ENCODE measurements around the gene NRL.
"Not testable (repeated sequence)": the region's sequence is repeated elsewhere in the genome, so short reads cannot be mapped to it uniquely, and the experiment has no call there.

The NRL gene

DNA sequence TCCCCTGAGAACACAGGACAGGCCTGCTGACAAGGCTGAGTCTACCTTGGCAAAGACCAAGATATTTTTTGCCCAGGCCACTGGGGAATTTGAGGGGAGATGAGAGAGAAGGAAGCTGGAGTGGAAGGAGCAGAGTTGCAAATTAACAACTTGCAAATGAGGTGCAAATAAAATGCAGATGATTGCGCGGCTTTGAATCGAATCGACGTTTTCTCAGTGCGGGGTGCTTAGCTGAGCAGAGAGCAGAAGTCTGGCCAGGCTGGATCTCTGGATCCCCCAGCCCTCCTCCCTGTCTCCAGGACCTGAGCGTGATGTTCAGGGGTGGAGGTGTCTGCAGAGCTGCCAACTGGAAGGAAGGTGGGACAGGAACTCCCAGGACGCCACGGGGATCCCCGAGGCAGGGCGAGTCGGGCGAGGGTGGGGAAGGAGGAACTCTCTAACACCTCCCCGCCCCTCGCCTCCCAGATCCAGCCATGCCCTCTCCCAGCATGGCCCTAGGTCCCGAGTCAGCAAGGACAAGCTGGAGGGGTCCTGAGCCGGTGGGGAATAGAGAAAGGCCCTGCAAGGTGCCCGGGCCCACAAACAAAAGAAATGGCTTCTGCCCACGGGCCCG, 63.5 kb downstream of the NRL start:
- DNase-seq: no peak

DNA sequence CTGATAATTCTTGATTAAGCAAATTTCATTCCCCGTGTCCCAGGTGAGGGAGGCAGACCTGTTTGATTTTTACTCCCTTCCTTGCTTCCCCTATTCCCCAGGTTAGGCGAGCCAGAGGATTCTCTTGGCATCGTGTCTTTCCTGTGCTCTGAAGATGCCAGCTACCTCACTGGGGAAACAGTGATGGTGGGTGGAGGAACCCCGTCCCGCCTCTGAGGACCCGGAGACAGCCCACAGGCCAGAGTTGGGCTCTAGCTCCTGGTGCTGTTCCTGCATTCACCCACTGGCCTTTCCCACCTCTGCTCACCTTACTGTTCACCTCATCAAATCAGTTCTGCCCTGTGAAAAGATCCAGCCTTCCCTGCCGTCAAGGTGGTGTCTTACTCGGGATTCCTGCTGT, 64.0 kb downstream of the NRL start:
- not testable (repeated sequence) for DNase-seq

GRCh38 chr14:24049002-24049401, 65.7 kb downstream of the NRL start:
- not testable (repeated sequence) for DNase-seq

GRCh38 chr14:24042746-24043145, 72.0 kb downstream of the NRL start:
- no peak for DNase-seq

DNA sequence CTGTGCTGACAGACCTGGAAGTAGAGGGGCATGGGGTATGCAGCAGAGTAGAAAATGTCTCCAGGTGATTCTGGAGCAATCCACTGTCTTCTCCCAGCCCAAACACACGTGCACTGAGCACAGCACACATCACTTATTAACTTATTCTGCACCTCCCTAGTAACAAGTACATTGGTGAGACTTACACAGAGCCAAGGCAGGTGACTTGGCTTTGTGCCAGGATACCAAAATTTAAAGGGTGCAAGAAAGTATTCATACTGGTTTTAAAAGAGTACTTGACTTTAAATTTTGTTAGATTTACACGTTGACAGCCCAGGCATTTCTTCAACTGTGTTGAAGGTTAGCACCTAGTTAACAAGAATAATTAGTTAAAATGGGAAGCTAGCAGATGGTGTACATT, 74.1 kb downstream of the NRL start:
- DNase-seq: no peak

GRCh38 chr14:24038686-24039085, 76.1 kb downstream of the NRL start:
- no peak for DNase-seq

GRCh38 chr14:24037658-24038037, 77.1 kb downstream of the NRL start:
- no peak for DNase-seq

DNA sequence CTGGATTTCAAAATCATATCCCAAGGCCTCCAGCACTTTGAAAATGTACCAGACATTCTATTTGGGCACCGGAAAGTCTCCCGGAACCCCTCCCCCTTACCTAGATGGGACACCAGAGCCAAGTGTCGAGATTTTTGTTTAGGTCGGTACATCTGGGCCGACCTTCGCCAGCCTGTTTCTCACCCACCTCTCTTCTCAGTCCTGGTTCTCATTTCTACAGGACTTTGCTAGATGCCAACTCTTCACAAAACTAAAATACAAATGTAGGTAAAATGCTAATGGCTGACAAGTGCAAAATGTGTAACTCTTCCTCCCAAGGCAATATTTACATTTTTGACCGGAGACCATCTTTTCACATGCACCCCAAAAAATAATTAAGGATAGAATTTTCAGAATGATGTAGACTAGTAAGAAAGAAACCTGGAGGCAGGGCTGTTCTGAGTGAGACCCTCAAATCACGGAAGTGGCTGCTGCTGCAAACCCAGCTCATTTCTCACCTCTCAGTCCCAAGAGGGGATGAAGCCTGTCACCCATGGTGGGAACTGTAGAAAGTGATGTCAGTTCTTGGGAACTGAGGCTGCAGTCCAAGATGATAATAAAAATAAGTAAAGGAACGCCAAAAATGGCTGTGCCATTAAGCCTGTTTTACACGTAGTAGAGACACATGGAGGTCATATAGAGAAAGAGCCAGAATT, 77.6 kb downstream of the NRL start:
- not testable (repeated sequence) for DNase-seq

DNA sequence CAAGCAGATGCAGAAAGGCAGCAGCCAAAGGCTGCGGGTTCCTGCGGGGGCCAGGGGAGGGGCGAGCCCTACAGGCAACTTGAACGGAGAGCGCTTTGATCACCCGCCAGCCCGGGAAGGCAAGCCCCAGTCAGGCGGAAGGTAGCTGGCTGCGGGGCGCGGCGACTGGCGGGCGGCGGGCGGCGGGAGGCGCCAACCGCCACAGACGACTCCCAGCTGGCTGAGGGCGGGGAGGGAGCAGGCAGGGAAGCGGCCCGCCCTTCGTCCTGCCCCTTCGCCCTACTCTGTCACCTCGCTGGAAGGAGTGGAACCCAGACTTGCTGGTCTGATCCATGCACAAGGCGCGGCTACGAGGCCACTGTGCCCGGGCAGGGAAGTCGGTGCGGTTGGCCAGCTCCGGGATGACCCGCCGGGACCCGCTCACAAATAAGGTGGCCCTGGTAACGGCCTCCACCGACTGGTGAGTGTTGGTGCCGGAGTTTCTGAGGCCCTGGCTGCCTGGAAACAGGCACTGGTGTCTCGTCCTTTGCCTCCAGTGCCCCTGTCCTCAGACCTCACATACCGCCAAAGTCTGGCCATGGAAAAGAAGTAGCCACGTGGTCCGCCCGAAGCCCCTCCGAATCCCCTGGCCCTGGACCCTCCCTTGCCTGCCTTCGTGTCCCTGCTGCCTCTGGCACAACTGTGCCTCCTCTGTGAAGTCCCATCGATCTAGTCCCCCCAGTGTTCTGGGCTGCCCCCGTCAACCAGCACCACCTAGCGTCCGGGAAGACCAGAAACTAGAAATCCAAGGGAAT, 78.4 kb downstream of the NRL start:
- DNase-seq: peak; percentile 70

DNA sequence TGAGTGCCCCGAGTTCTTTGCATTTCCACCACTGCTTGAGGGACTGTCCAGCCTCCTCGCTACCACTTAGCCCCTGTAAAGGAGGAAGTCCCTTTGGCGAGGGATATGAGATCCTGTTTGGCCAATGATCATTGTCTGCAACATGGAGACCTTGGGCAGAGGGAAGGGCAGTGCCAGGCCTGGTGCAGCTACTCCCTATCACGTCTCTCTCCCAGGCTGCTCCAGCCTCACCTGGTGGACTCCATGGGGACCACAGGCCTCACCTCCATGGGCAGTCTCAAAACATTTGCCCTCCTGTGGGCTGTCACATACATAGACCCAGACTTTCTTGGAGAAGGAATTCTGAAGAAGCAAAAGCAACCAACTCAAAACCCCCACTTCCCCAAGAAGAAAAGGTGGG, 79.0 kb downstream of the NRL start:
- not testable (repeated sequence) for DNase-seq

GRCh38 chr14:24032727-24033418, 81.9 kb downstream of the NRL start:
- no peak for DNase-seq

GRCh38 chr14:24031331-24031730, 83.4 kb downstream of the NRL start:
- not testable (repeated sequence) for DNase-seq

- DNase-seq: not testable (repeated sequence)
These were observed 85.1 kb downstream of the NRL start for GRCh38 chr14:24029687-24030086.
